GM21723 (cell line): ENCODE data around the gene ZNF827.
A peak's percentile ranks its signal among the peaks of the same experiment; 100 is the strongest.

Source experiments
- ATAC-seq: cut with Tn5 transposase; IDR thresholded peaks from one replicate; pipeline ENCODE4 v1.9.1; 2021; ENCODE audit warnings: mild to moderate bottlenecking, moderate library complexity; ENCODE audit not compliant: unreplicated experiment

Gene ZNF827

GRCh38 chr4:145829629-145830395 is 108.8 kb downstream of the ZNF827 start:
- peak; percentile 60 for ATAC-seq

- peak; percentile 73 for ATAC-seq
Observed at GRCh38 chr4:145828802-145829485, 109.7 kb downstream of the ZNF827 start.

GRCh38 chr4:145827885-145828284 is 110.7 kb downstream of the ZNF827 start:
- no peak for ATAC-seq

- no peak for ATAC-seq
Observed at GRCh38 chr4:145825255-145825654, 113.4 kb downstream of the ZNF827 start.

GRCh38 chr4:145824463-145824862 is 114.2 kb downstream of the ZNF827 start:
- no peak for ATAC-seq

GRCh38 chr4:145823743-145824142 is 114.9 kb downstream of the ZNF827 start:
- ATAC-seq = no peak

- ATAC-seq = no peak
Observed at GRCh38 chr4:145822581-145822980, 116.0 kb downstream of the ZNF827 start.

- no peak for ATAC-seq
Observed at GRCh38 chr4:145822181-145822580, 116.4 kb downstream of the ZNF827 start.

- no peak for ATAC-seq
Observed at GRCh38 chr4:145821766-145822165, 116.9 kb downstream of the ZNF827 start.

GRCh38 chr4:145820407-145820806 is 118.2 kb downstream of the ZNF827 start:
- no peak for ATAC-seq

- ATAC-seq = no peak
Observed at GRCh38 chr4:145819853-145820181, 118.8 kb downstream of the ZNF827 start.

- ATAC-seq = no peak
Observed at GRCh38 chr4:145819101-145819852, 119.3 kb downstream of the ZNF827 start.

- ATAC-seq = no peak
Observed at GRCh38 chr4:145818011-145818410, 120.6 kb downstream of the ZNF827 start.

GRCh38 chr4:145816091-145816490 is 122.5 kb downstream of the ZNF827 start:
- no peak for ATAC-seq

- ATAC-seq = no peak
Observed at GRCh38 chr4:145815626-145816025, 123.0 kb downstream of the ZNF827 start.

- ATAC-seq = no peak
Observed at GRCh38 chr4:145815027-145815612, 123.5 kb downstream of the ZNF827 start.

GRCh38 chr4:145814246-145814645 is 124.4 kb downstream of the ZNF827 start:
- no peak for ATAC-seq

- no peak for ATAC-seq
Observed at GRCh38 chr4:145812919-145813318, 125.7 kb downstream of the ZNF827 start.

GRCh38 chr4:145808848-145809512 is 129.6 kb downstream of the ZNF827 start:
- ATAC-seq = peak; percentile 31

GRCh38 chr4:145808021-145808650 is 130.5 kb downstream of the ZNF827 start:
- ATAC-seq = peak; percentile 68
